Suppressor macrophage treated with lipopolysaccharide for 4 hours (primary cell): ENCODE results near the gene NFYC.

ENCODE experiments used
- DNase-seq: peaks from one replicate; pipeline ENCODE4 v3.0.0-alpha.2; 2020

NFYC gene

GRCh38 chr1:40691538-40692428 lies at the start of gene NFYC:
NFYC (plus strand) TSS chr1:40691704; CDS start chr1:40738844, 47,140 bp downstream.
- DNase-seq = peak; percentile 100

GRCh38 chr1:40645118-40645680 lies 46.3 kb upstream of the NFYC start:
- no peak for DNase-seq

GRCh38 chr1:40646315-40646714 lies 45.2 kb upstream of the NFYC start:
- DNase-seq = peak; percentile 63

GRCh38 chr1:40648200-40648599 lies 43.3 kb upstream of the NFYC start:
- DNase-seq = no peak

GRCh38 chr1:40648928-40649591 lies 42.4 kb upstream of the NFYC start:
- no peak for DNase-seq

- DNase-seq = no peak
Observed at GRCh38 chr1:40649592-40649930, 41.9 kb upstream of the NFYC start.

GRCh38 chr1:40650075-40650474 lies 41.4 kb upstream of the NFYC start:
- DNase-seq = peak; percentile 22

GRCh38 chr1:40651138-40651857 lies 40.2 kb upstream of the NFYC start:
- no peak for DNase-seq

GRCh38 chr1:40652468-40652867 lies 39.0 kb upstream of the NFYC start:
- no peak for DNase-seq

- no peak for DNase-seq
Observed at GRCh38 chr1:40652979-40653378, 38.5 kb upstream of the NFYC start.

GRCh38 chr1:40653851-40654537 lies 37.5 kb upstream of the NFYC start:
- DNase-seq = no peak

- no peak for DNase-seq
Observed at GRCh38 chr1:40657046-40657445, 34.5 kb upstream of the NFYC start.

GRCh38 chr1:40658751-40659648 lies 32.5 kb upstream of the NFYC start:
- DNase-seq = no peak

- DNase-seq = no peak
Observed at GRCh38 chr1:40659649-40659947, 31.9 kb upstream of the NFYC start.

GRCh38 chr1:40661678-40662077 lies 29.8 kb upstream of the NFYC start:
- DNase-seq = no peak

GRCh38 chr1:40662151-40662550 lies 29.4 kb upstream of the NFYC start:
- peak; percentile 24 for DNase-seq

GRCh38 chr1:40662864-40663263 lies 28.6 kb upstream of the NFYC start:
- no peak for DNase-seq

GRCh38 chr1:40663324-40664166 lies 28.0 kb upstream of the NFYC start:
- DNase-seq = no peak

- no peak for DNase-seq
Observed at GRCh38 chr1:40664167-40664537, 27.4 kb upstream of the NFYC start.

- no peak for DNase-seq
Observed at GRCh38 chr1:40664791-40665190, 26.7 kb upstream of the NFYC start.
